ENCODE results near the gene CDC42BPA.
"Not testable (repeated sequence)": the region's sequence is repeated elsewhere in the genome, so short reads cannot be mapped to it uniquely, and the experiment has no call there.

Gene CDC42BPA

DNA sequence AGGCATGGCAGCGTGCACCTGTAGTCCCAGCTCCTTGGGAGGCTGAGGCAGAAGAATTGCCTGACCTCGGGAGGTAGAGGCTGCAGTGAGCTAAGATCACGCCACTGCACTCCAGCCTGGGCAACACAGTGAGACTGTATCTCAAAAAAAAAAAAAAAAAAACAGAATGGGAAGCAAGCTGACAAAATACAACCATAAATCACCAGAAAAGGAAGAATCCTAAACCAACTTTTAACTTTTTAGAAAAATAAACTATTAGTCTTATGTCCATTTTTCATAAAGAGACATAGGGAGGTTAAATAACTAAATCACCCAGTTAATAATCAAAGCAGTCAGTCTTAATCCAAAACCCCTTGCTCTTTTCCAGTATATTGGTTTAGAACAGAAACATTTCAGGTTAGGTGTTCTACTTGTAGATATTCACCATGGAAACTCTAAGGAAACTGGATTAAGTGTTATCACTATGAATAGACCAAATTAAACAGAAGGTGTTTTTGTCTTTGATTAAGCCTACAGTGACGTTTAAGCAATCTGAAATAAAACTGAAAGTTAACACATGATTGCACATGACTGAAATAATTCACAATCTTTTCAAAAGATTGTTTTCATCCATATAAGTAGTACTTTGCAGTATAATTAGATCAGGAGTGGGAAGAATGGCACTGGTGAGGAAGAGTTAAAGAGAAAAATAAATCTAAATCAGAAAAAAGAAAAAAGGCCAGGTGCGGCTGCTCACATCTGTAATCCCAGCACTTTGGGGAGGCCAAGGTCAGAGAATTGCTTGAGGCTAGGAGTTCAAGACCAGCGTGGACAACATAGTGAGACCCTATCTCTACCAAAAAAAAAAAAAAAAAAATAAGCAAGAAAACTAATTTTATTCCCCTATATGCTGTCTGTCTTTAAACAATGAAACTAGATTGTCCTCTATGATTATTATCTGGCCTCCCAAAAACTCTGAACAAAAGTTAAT lies 9.6 kb downstream of the CDC42BPA start:
- no peak for DNase-seq

DNA sequence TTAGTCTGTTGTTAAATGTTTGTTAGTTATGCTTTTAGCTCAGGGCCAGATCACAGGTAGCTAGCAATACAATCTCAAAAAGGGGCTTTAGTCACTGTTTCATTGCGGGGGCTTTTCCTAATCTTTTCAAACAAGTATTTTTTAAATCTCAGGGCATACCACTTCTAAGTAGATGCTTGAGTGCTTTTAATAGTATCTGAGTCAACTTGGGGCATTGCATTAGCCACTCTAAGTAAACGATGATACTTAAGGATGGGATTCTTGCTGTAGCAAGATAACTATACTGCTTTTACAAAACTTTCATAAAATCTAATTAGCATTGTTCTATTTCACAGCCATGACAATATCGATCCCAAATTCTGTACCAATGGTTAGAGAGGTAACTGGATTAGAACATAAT lies 11.6 kb downstream of the CDC42BPA start:
- DNase-seq: no peak

DNA sequence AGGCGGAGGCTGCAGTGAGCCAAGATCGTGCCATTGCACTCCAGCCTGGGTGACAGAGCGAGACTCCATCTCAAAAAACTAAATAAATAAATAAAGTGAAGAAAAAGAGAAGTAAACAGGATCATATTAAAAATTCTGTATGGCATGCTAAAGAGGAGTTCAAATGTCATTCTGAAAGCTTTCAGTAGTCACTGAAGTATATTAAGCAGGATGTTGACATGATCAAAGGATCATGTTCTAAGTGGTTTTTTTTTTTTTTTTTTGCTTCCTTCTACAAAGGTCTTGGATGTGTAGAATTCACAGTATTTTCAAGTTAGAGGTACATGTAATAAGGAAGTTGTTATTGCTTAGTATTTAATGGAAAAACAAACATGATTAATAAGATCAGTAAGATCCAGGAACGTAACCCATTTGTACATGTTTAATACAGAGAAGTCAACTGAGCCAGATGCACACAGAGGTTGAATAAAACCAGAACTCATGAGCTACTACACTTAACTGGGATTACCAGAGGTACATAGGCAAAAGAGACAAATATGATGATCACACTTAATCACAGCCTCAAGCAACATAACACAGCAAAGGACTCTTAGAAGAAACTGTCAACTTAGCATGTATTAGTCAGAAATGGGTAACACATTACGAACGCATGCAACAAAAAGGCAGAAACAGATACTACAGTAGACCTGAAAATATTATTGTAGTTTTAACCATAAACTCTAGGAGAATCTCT lies 12.2 kb downstream of the CDC42BPA start:
- no peak for DNase-seq

DNA sequence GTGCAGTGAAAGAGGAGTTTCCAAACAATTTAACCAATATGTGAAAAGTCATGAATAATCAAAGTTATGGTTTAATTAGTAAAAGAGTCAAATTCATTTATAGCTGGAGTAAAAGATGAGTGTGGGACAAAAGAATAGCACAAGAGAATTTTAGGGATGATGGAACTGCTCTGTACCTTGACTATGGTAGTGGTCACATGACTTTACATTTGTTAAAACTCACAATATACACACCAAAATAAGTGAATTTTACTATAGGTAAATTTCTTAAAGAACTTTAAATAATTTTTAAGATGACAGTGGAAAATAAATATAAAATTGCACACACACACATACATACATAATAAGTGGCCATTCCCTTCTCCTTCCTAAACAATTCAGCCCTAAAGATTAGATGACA lies 13.6 kb downstream of the CDC42BPA start:
- DNase-seq: no peak

DNA sequence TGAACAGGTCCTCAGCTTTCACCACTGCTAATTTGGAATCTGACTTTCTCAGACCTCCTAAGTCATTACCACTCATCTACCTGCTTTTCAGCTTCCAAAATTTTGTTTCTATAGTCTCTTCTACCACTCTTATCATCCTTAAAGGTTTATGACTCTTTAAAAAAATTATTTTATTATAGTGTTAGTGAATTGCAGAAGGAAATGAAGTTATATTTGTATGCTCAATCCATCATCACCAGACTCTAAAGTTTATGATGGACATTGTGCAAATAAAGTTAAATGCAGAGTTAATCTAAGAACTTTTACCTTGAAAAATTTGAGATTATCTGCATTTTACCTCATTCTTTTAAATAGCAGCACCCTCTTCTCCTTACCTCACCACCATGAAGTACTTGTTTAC lies 14.6 kb downstream of the CDC42BPA start:
- DNase-seq: no peak

DNA sequence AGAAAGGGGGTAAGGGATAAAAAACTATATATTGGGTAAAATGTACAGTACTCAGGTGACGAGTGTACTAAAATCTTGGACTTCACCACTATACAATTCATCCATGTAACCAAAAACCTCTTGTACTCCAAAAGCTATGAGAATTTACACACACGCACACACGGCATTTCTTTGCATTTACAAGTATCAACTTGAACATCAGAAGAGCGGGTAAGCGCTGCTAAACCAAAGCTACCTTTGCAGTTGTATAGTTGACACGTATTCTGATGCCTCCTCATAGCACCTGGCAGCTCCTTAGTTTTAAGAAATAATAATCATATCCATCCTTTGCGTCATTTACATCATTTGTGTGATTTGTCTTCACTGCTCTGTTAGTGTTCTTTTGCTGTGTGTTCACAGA lies 17.6 kb downstream of the CDC42BPA start:
- no peak for DNase-seq

DNA sequence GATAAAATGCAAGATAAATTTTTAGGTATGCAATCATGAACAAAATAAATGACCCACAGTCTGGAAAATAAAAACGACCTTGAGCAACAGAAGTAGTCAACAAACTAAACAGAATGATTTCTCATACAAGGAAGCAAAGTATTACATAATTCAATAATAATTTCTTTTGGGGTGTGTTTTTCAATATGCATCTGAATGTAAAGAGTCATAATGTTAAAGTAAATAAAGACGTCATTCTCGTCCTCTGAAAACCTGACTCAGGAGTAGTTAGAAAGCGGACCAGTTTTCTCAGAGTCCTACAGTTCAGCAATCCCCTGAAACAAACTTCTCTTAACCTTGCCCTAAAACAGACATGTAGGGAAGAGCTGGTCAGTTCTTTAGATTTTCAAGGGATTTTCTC lies 18.6 kb downstream of the CDC42BPA start:
- no peak for DNase-seq

DNA sequence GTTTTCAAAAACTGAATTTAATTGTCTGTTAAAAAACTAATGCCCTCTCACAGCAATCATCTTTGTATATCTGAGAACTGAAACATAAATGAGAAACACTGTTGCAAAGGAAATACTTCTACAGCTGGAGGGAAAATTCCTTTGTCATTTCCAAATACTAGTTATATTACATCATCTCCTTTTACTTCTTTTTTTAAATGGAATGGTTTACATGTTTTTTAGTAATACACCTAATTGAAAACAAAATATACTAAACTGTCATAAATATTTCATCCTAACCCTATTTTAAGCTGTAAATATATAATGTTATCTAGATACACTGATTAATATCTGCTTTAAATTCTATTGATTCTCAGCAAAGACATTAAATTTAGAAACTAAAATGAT lies 19.1 kb downstream of the CDC42BPA start:
- DNase-seq: no peak

DNA sequence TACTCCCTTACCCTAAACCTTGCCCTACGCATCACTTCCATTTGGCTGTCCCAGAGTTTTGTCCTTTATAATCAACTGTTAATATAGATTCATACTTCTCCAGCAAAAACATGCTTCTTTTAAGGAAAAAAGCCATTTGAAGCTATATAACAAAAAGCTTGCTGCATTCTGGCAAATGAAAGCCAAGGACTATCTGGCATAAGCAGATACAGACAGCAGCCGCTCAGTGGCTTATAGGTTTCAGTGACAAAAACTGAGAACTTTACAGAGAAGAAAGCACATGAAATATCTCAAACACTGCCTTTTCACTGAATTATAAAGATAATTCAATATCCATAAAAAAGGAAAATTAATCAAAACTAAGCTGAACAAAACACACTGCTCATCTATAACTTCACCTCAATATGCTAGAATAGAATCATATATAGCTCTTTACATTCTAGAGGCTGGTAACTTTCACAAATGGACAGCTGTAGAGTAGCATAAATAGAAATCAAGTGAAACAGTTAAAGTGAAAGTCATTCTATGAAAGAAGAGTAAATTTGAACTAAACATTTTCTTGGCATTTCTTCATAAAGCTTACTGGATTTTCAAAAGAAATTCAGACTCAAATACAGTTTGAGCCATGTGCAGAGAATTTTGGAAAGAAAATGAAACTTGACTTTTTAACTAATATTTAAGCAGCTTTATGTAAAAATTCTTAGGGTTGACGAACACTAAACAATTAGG lies 19.6 kb downstream of the CDC42BPA start:
- no peak for DNase-seq

DNA sequence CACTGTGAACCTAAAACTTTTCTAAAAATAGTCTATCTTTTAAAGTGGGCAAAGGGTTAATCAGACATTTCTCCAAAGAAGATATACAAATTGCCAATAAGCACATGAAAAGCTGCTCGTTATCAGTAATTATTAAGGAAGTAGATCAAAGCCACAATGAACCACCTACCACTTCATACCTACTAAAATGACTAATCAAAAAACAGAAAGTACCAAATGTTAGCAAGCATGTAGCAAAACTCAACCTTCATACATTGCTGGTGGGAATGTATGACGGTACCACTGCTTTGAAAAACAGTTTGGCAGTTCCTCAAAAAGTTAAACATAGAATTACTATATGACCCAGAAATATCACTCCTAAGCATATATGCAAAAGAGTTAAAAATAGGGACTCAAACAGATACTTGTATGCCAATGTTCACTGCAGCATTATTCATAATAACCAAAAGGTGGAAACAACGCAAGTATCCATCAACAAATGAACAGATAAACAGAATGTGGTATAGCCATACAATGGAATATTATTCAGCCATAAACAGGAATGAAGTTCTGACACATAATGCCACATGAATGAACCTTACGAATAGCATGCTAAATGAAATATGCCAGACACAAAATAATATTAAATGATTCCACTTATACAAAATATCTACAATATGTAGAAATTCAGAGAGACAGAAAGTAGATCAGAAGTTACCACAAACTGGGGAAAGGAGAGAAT lies 21.1 kb downstream of the CDC42BPA start:
- no peak for DNase-seq

DNA sequence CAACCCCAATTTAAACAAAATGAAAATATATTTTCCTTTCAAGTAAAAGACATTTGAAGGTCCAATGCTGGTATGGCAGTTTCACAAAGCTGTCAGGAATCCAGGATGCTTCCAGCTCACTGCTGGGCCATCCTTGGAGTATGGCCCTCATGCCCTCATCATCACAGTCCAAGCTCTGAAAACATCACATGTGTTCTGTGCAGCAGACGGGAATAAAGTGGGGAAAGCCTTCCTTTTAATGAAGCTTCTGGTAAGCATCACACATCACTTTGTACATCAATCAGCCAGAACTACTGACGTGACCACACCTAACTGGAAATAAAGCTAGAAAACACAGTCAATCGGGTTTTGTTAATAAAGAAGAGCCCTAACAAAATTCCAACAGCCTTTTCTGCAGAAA lies 22.7 kb downstream of the CDC42BPA start:
- no peak for DNase-seq

DNA sequence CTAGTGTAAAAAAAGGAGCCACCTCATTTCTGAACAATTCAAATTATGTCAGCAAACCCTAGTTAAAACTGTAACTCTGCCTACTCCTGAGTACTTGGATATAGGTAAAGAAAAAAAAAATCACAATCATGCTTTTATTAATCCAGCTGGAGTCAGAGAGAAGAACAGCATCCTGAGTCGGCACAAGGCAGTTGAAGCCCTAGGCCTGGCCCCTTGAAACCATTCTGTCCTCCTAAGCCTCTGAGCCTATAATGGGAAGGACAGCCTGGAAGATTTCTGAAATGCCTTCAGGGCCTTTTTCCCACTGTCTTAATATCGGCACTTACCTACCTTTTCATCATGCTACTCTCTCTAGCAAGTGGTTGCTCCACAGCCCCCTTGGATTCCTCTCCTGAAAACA lies 32.5 kb downstream of the CDC42BPA start:
- DNase-seq: no peak

DNA sequence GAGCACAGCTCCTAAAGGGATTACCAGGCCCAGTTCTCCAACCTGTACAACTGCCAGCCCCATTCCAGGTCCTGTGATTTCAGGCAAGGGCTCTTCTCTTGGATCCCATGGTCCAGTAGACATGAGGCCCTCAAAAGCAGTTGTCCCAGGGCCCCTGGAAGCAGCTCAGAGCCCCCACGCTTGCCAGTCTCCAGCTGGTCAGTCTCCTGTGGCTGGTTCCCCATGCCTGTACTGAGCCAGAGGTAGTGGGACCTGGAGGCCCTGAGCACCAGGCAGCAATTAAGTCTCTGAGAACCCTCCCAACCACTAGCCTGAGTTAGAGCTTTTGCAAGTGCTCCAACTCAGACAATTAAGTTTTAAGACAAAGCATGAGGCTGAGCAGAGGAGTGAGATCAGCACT lies 36.9 kb downstream of the CDC42BPA start:
- DNase-seq: no peak

DNA sequence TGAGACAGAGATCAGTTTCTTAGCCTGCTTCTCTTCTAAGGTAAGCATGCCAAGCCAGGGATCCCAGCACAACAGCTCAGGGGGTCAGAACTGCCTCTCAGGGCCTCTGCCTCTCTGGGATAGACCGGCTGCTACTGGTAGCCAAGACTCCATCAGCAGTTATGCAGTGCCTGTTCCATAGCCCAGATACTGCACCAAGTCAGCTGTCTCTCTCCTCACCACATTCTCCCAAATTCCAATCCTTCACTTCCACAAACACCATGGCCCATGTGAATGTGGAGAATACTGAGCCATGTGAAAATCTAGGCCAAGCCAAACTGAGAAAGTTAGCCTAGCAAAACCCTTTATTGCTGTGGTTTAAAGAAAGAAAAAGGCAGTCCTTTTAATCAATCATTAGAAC lies 37.5 kb downstream of the CDC42BPA start:
- no peak for DNase-seq

DNA sequence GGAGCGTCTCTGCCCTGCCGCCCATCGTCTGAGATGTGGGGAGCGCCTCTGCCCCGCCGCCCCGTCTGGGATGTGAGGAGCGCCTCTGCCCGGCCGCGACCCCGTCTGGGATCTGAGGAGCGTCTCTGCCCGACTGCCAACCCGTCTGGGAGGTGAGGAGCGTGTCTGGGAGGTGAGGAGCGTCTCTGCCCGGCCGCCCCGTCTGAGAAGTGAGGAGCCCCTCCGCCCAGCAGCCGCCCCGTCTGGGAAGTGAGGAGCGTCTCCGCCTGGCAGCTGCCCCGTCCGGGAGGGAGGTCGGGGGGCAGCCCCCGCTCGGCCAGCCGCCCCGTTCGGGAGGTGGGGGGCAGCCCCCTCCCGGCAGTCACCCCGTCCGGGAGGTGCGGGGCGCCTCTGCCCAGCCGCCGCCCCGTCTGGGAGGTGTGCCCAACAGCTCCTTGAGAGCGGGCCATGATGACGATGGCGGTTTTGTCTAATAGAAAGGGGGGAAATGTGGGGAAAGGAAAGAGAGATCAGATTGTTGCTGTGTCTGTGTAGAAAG lies 42.1 kb downstream of the CDC42BPA start:
- DNase-seq: not testable (repeated sequence)

DNA sequence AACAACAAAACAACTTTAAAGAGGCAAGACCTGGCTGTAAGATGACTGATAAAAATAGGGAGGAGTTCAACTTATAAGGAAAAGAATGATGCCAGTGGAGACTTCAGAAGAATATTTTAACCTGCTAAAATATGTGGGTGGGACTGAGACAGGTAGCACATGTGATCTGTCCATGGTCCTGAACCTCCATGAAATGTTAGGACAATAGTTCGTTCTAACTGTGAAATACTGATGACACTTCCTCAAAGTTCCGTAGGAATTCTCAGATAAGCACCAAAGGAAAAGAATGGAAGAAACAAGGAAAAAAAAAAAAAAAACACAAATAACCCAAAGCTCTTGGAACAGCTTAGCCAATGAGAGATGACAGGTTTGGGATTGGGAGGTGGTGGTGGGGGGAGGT lies 44.7 kb downstream of the CDC42BPA start:
- DNase-seq: no peak

DNA sequence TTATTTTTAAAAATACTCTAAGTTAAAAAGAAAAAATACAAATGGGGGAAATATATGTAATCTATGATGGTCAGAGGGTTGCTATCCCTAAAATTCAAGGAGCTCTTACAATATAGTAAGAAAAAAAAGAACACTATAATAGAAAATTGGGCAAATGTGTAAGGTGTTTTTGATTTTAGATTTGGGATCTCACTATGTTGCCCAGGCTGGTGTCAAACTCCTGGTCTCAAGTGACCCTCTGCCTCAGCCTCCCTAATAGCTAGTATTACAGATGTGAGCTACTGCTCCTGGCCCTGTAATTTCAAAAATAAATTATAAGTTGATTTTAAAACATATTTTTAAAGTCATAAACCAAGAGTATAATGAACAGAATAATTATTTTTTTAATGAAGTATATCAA lies 45.9 kb downstream of the CDC42BPA start:
- DNase-seq: no peak

DNA sequence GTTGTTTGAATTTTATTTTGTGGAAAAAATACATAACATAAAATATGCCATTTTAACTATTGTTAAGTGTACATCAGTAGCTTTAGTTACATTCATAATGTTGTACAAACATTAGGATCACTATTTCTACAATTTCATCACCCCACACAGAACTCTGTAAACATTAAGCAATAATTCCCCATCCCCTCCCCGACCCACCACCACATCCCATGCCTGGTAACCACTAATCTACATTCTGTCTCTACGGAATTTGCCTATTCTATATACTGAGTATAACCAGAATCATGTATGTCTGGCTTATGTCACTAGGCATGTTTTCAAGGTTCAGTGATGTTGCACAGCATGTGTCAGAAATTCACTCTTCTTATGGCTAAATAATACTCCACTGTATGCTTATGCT lies 47.7 kb downstream of the CDC42BPA start:
- DNase-seq: no peak

DNA sequence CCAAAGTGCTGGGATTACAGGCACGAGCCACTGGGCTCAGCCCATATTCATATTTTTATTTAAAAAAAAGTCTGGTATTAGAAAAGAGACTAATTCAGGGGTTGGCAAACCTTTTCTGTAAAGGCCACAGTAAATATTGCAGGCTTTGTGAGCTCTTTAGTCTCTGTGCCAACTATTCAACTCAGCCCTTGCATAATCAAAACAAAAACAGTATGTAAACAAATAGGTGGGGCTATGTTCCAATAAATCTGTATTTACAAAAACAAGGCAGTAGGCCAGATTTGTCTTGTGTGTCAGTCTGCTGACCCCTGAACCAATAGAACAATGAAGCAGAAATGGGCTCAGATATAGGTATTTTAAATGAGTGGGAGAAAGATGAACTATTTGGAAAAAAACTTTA lies 49.3 kb downstream of the CDC42BPA start:
- DNase-seq: no peak

DNA sequence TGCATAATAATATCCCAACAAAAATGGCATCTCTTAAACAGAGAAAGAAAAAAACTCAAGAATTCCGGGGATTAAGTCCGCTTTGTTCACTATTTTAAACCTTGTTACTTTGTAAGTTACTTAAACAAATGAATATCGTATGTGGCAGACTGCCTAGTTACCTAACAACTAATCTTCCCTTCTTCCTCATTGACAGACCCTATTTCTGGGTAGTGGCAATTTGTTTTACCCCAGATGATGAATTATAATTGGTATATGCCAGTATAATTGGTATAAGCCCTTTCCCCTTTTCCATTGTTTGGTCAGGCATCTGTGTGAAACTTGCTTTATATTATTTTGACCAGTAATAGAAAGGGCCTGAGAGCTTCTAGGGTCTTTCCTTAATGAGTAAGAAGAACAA lies 52.4 kb downstream of the CDC42BPA start:
- no peak for DNase-seq

DNA sequence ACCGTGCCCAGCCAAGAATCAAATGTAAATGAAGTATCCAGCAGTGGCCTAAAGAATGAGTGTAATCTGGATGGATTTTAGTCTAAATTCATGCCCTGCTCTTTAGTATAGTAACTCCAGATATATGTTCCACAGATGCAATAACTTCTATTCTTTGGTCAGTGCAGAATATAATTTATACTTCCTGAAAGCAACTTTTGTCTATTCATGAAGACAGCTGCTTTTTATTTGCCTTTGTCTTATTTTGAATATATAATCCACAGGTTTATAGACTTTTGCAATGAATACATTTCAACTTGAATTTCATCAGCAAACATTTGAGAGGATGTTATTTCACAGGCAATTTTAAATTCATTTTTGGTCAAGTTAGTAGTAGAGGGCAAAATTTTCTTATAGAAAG lies 54.4 kb downstream of the CDC42BPA start:
- DNase-seq: no peak

DNA sequence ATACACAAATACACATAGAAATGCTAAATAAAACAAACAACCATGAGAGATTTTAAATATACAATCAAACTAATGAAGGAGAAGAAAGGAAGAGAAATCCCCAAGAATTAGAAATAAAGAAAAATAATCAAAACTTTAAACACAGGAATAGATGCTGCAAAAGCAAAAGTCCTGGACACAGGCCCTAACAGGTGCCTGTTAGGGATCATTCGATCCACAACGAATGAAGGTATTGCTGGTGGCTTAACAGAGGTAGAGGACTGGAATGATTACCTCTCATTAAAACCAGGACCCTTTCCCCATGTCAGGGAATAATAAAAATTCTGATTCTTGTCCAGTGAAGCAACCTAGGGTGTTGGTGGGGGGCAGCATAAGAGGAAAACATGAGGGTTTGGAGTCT lies 56.8 kb downstream of the CDC42BPA start:
- DNase-seq: no peak

DNA sequence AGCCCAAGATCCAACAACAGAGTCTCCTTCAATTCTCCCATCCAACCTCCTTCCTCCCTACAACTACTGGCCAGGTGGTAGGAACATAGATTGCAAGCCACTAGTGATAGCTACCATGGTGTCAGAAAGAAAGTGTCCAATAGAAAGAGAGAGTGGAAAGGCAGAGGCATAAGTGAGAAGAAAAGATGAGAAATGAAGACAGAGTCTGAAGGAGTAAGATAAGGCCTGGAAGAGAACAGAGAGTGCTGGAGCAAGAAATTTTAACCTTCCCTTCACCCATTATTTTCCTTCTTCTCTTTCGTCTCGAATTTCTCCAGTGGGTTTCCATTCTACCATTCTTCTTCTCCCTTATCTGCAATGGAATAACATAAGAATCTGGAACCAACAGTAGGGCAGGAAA lies 57.9 kb downstream of the CDC42BPA start:
- no peak for DNase-seq

All from suppressor macrophage treated with lipopolysaccharide for 4 hours (primary cell).